Gastrocnemius medialis (tissue), 4 donors: ENCODE measurements around the gene ARID1B.

Experiments used
- CTCF ChIP-seq, 5 experiments: fragments of 450-650 bp in 3 of 5; fragments of 200-600 bp in 2 of 5; sonication (generic) in 2 of 5; IDR thresholded peaks in 4 of 5; conservative IDR thresholded peaks in 1 of 5; 1 replicate in 4 of 5; 2 replicates in 1 of 5; pipeline ENCODE4 v1.5.1; 2016 to 2019; ENCODE audit warnings: antibody characterized with exemption in 5 of 5, mild to moderate bottlenecking in 3 of 5, moderate library complexity in 3 of 5
- POLR2A ChIP-seq, 2 donors: fragments of 450-650 bp; IDR thresholded peaks; one replicate each; pipeline ENCODE4 v1.6.1; 2017; ENCODE audit warnings: antibody characterized with exemption in 2 of 2, mild to moderate bottlenecking in 2 of 2, moderate library complexity in 2 of 2

GRCh38 chr6:156850353-156850752, 73.2 kb downstream of the ARID1B start:
- TF ChIP-seq CTCF (IDR thresholded peaks at IDR 0.05 in 4 of 5, conservative IDR thresholded peaks at IDR 0.05 in 1 of 5) = no peak
- TF ChIP-seq POLR2A (IDR thresholded peaks at IDR 0.05) = no peak
